Body of pancreas (tissue), 4 donors: ENCODE results near the gene ATG10.
"Not testable (repeated sequence)": the region's sequence is repeated elsewhere in the genome, so short reads cannot be mapped to it uniquely, and the experiment has no call there.

Experiments
- CTCF ChIP-seq, 7 experiments: fragments of 450-650 bp in 4 of 7; fragments of 200-600 bp in 3 of 7; sonication (generic) in 3 of 7; IDR thresholded peaks; one replicate each; pipeline ENCODE4 v1.5.1; 2016 to 2019; ENCODE audit warnings: antibody characterized with exemption in 7 of 7
- POLR2A ChIP-seq, 3 donors: fragments of 450-650 bp; IDR thresholded peaks; one replicate each; pipeline ENCODE4 v1.6.1; 2016; ENCODE audit warnings: antibody characterized with exemption in 3 of 3, mild to moderate bottlenecking in 2 of 3

GRCh38 chr5:81954796-81955195 is 17.0 kb upstream of the ATG10 start:
- TF ChIP-seq CTCF, POLR2A (IDR thresholded peaks at IDR 0.05): not testable (repeated sequence)
